Activated CD8-positive, alpha-beta memory T cell treated with anti-CD3 and anti-CD28 coated beads, Interleukin-2, amount 50 U/mL, for 24 hours (primary cell): ENCODE data around the gene STAT2.

Experiments
- DNase-seq: peaks from one replicate; pipeline ENCODE4 v3.0.0-alpha.2; 2020; ENCODE audit errors: extremely low read depth

STAT2 gene

DNA sequence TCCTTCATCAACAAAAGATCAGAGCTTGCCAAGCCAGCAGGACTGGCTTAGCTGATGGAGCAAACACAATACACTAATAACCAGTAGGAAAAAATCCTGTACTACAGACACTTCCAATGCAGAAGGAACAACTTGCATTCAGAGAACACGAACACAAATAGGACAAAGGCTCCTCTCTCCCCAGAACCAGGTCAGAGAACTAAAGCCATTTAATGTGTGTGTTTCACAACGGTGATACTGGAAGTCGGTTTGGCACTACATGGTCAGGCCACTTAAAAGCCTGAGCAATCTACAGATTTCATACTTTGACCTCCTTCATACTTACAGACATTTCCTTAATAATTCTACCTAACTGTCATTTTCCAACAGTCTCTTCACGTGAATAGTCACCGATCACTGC is 66.1 kb downstream of the STAT2 start:
- no peak for DNase-seq
